ENCODE results near the gene TFCP2L1. TPM values are rescaled to one million over a fixed set of nuclear protein-coding genes. Genes with fewer than 3 reads are reported as not detected.

TFCP2L1 gene
- total and polyA plus RNA-seq, 2 experiments from 2014 or later, result 0.94 to 6.4 TPM

GRCh38 chr2:121236101-121236640 is 48.8 kb downstream of the TFCP2L1 start:
- Histone ChIP-seq H3K4me1 (ENCODE audit: insufficient read depth) (no peaks in the 10 kb centered on the region), H3K79me2 (replicated peaks; ENCODE audit: insufficient read depth) (no peaks in the 10 kb centered on the region), H3K27me3 (ENCODE audit: insufficient read depth) (no peaks in the 10 kb centered on the region), H4K20me1 (replicated peaks; ENCODE audit: insufficient read depth) (no peaks in the 10 kb centered on the region), H3K9me2 (ENCODE audit: insufficient read depth) (no peaks in the 10 kb centered on the region), H3K36me3 (ENCODE audit: insufficient read depth) (no peaks in the 10 kb centered on the region), H2AFZ (no peak overlapping the region), H3K4me3 (no peak overlapping the region), H3F3A (replicated peaks; ENCODE audit: low read depth) (no peaks in the 10 kb centered on the region), H3K27ac (ENCODE audit: low read depth) (no peak overlapping the region), H3K4me2 (no peak overlapping the region)
- ATAC-seq (no peak), DNase-seq (ENCODE audit: low spot score) (no peak)
- Mint-ChIP-seq H3K9me3 (no peaks in the 10 kb centered on the region), H3K27ac (no peak overlapping the region), H3K27me3 (ENCODE audit: insufficient read depth, low read depth, poor library complexity) (peaks cover 10% of the 10 kb centered on the region), H3K36me3 (ENCODE audit: low read depth) (no peaks in the 10 kb centered on the region), H3K4me1 (no peaks in the 10 kb centered on the region; the same call in 2 of the 3 replicates), H3K4me3 (no peak overlapping the region)
- TF ChIP-seq NANOG (IDR thresholded peaks at IDR 0.05; ENCODE audit: borderline replicate concordance) (no peak), POLR2AphosphoS5 (IDR thresholded peaks at IDR 0.05; ENCODE audit: low read depth) (no peak), REST (IDR thresholded peaks at IDR 0.05; ENCODE audit: unreplicated experiment) (no peak), ZNF331 (CRISPR knock-in tag; IDR thresholded peaks at IDR 0.05; ENCODE audit: low read depth) (no peak), EZH2phosphoT487 (IDR thresholded peaks at IDR 0.05; ENCODE audit: unreplicated experiment) (no peak), CREB1 (CRISPR knock-in tag; IDR thresholded peaks at IDR 0.05; ENCODE audit: low read depth) (no peak), JUNB (IDR thresholded peaks at IDR 0.05; ENCODE audit: unreplicated experiment) (no peak), EZH2 (IDR thresholded peaks at IDR 0.05; ENCODE audit: low read depth, unreplicated experiment) (no peak), STAT1 (IDR thresholded peaks at IDR 0.05; ENCODE audit: unreplicated experiment) (no peak), CTCF (conservative IDR thresholded peaks at IDR 0.05; ENCODE audit: low read depth in 2 of 2) (no peak), ZNF114 (CRISPR knock-in tag; IDR thresholded peaks at IDR 0.05) (no peak)
- TF ChIP-seq, protein P1, sequence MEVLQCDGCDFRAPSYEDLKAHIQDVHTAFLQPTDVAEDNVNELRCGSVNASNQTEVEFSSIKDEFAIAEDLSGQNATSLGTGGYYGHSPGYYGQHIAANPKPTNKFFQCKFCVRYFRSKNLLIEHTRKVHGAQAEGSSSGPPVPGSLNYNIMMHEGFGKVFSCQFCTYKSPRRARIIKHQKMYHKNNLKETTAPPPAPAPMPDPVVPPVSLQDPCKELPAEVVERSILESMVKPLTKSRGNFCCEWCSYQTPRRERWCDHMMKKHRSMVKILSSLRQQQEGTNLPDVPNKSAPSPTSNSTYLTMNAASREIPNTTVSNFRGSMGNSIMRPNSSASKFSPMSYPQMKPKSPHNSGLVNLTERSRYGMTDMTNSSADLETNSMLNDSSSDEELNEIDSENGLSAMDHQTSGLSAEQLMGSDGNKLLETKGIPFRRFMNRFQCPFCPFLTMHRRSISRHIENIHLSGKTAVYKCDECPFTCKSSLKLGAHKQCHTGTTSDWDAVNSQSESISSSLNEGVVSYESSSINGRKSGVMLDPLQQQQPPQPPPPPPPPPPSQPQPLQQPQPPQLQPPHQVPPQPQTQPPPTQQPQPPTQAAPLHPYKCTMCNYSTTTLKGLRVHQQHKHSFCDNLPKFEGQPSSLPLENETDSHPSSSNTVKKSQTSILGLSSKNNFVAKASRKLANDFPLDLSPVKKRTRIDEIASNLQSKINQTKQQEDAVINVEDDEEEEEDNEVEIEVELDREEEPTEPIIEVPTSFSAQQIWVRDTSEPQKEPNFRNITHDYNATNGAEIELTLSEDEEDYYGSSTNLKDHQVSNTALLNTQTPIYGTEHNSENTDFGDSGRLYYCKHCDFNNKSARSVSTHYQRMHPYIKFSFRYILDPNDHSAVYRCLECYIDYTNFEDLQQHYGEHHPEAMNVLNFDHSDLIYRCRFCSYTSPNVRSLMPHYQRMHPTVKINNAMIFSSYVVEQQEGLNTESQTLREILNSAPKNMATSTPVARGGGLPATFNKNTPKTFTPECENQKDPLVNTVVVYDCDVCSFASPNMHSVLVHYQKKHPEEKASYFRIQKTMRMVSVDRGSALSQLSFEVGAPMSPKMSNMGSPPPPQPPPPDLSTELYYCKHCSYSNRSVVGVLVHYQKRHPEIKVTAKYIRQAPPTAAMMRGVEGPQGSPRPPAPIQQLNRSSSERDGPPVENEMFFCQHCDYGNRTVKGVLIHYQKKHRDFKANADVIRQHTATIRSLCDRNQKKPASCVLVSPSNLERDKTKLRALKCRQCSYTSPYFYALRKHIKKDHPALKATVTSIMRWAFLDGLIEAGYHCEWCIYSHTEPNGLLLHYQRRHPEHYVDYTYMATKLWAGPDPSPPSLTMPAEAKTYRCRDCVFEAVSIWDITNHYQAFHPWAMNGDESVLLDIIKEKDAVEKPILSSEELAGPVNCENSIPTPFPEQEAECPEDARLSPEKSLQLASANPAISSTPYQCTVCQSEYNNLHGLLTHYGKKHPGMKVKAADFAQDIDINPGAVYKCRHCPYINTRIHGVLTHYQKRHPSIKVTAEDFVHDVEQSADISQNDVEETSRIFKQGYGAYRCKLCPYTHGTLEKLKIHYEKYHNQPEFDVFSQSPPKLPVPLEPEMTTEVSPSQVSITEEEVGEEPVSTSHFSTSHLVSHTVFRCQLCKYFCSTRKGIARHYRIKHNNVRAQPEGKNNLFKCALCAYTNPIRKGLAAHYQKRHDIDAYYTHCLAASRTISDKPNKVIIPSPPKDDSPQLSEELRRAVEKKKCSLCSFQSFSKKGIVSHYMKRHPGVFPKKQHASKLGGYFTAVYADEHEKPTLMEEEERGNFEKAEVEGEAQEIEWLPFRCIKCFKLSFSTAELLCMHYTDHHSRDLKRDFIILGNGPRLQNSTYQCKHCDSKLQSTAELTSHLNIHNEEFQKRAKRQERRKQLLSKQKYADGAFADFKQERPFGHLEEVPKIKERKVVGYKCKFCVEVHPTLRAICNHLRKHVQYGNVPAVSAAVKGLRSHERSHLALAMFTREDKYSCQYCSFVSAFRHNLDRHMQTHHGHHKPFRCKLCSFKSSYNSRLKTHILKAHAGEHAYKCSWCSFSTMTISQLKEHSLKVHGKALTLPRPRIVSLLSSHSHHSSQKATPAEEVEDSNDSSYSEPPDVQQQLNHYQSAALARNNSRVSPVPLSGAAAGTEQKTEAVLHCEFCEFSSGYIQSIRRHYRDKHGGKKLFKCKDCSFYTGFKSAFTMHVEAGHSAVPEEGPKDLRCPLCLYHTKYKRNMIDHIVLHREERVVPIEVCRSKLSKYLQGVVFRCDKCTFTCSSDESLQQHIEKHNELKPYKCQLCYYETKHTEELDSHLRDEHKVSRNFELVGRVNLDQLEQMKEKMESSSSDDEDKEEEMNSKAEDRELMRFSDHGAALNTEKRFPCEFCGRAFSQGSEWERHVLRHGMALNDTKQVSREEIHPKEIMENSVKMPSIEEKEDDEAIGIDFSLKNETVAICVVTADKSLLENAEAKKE (CRISPR knock-in tag; IDR thresholded peaks at IDR 0.05), result no peak
- TF ChIP-seq, protein P2, sequence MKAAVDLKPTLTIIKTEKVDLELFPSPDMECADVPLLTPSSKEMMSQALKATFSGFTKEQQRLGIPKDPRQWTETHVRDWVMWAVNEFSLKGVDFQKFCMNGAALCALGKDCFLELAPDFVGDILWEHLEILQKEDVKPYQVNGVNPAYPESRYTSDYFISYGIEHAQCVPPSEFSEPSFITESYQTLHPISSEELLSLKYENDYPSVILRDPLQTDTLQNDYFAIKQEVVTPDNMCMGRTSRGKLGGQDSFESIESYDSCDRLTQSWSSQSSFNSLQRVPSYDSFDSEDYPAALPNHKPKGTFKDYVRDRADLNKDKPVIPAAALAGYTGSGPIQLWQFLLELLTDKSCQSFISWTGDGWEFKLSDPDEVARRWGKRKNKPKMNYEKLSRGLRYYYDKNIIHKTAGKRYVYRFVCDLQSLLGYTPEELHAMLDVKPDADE (IDR thresholded peaks at IDR 0.05), result no peak

Measured in GM23338 (cell line).